HG03521 (cell line): ENCODE results near the gene PPP2R3A.

Source experiments
- ATAC-seq: cut with Tn5 transposase; IDR thresholded peaks from one replicate; pipeline ENCODE4 v1.9.1; 2021; ENCODE audit warnings: mild to moderate bottlenecking, moderate library complexity; ENCODE audit not compliant: unreplicated experiment

Gene PPP2R3A

GRCh38 chr3:135970506-135971116 lies 5.1 kb downstream of the PPP2R3A start:
- no peak for ATAC-seq

- ATAC-seq, result no peak
Observed at GRCh38 chr3:135973841-135974240, 8.3 kb downstream of the PPP2R3A start.

- ATAC-seq, result no peak
Observed at GRCh38 chr3:135975053-135975452, 9.5 kb downstream of the PPP2R3A start.

- ATAC-seq, result no peak
Observed at GRCh38 chr3:135975536-135975935, 10.0 kb downstream of the PPP2R3A start.

GRCh38 chr3:135980343-135980742 lies 14.8 kb downstream of the PPP2R3A start:
- ATAC-seq, result no peak

- ATAC-seq, result no peak
Observed at GRCh38 chr3:135981701-135982403, 16.3 kb downstream of the PPP2R3A start.

GRCh38 chr3:135982404-135982761 lies 16.9 kb downstream of the PPP2R3A start:
- no peak for ATAC-seq

- ATAC-seq, result no peak
Observed at GRCh38 chr3:135982922-135983581, 17.5 kb downstream of the PPP2R3A start.

GRCh38 chr3:135987661-135988060 lies 22.1 kb downstream of the PPP2R3A start:
- no peak for ATAC-seq

GRCh38 chr3:135989242-135989641 lies 23.7 kb downstream of the PPP2R3A start:
- ATAC-seq, result no peak

- ATAC-seq, result no peak
Observed at GRCh38 chr3:135990903-135991302, 25.4 kb downstream of the PPP2R3A start.

GRCh38 chr3:135991621-135992020 lies 26.1 kb downstream of the PPP2R3A start:
- no peak for ATAC-seq

- ATAC-seq, result no peak
Observed at GRCh38 chr3:135992072-135992471, 26.5 kb downstream of the PPP2R3A start.

GRCh38 chr3:135994708-135995337 lies 29.3 kb downstream of the PPP2R3A start:
- no peak for ATAC-seq

- ATAC-seq, result no peak
Observed at GRCh38 chr3:135995766-135996165, 30.2 kb downstream of the PPP2R3A start.

- no peak for ATAC-seq
Observed at GRCh38 chr3:135997554-135998320, 32.2 kb downstream of the PPP2R3A start.

- ATAC-seq, result no peak
Observed at GRCh38 chr3:136008221-136008620, 42.7 kb downstream of the PPP2R3A start.

- ATAC-seq, result no peak
Observed at GRCh38 chr3:136008732-136009470, 43.4 kb downstream of the PPP2R3A start.

GRCh38 chr3:136018876-136019275 lies 53.3 kb downstream of the PPP2R3A start:
- ATAC-seq, result no peak

GRCh38 chr3:136021803-136022202 lies 56.3 kb downstream of the PPP2R3A start:
- ATAC-seq, result no peak
